CD4-positive, alpha-beta T cell treated with Interleukin-21 for 1 hour (primary cell): ENCODE data around the gene CDK11B.
"Not testable (repeated sequence)": the region's sequence is repeated elsewhere in the genome, so short reads cannot be mapped to it uniquely, and the experiment has no call there.

Experiments
- DNase-seq: peaks from one replicate; pipeline ENCODE4 v3.0.0-alpha.2; 2020

The CDK11B gene

DNA sequence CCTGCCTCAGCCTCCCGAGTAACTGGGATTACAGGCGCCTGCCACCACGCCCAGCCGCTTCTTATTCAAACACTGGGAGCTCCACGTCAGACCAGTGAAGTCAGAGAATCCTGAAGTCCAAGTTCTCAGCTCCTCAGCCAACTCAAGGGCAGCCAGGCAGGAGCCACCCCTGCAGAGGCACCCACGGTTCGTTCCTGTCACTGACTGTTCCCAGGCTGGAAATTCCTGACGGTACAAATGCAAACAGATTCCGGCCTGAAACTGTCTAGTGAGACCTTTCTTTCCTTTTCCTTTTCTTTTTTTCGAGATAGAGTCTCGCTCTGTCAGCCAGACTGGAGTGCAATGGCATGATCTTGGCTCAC lies 22.1 kb upstream of the CDK11B start:
- DNase-seq = no peak

DNA sequence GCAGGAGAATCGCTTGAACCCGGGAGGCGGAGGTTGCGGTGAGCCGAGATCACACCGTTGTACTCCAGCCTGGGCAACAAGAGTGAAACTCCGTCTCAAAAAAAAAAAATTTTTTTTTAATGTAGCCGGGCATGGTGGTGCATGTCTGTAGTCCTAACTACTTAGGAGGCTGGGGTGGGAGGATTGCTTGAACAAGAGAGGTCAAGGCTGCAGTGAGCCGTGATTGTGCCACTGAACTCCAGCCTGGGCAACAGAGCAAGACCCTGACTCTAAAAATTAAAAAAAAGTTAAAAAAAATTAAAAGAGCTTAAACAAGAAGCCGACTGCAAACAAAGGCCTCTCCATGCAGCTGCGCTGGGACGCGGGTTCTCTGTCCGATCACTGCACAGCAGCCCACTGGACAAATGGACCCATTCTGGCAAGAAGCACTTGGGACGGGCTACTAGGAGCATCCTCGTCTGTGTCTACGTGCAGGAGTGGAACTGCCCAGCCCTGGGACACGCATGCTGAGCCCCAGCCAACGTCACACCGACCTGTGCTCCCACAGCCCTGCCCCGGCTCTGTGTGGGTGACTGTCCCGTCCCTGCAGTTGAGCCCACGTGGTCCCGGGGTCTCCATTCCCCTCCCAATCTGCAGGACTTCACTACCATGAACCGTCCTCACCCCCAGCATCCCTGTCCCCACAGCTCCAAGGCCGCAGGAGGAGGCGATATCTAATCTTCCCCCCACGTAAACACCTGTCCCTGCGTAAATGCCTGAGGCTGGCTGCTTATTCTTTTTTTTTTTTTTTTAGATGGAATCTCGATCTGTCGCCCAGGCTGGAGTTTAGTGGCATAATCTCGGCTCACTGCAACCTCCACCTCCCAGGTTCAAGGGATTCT lies 21.5 kb upstream of the CDK11B start:
- DNase-seq = no peak

- peak; percentile 55 for DNase-seq
Measured at GRCh38 chr1:1678581-1679380, 20.0 kb upstream of the CDK11B start.

DNA sequence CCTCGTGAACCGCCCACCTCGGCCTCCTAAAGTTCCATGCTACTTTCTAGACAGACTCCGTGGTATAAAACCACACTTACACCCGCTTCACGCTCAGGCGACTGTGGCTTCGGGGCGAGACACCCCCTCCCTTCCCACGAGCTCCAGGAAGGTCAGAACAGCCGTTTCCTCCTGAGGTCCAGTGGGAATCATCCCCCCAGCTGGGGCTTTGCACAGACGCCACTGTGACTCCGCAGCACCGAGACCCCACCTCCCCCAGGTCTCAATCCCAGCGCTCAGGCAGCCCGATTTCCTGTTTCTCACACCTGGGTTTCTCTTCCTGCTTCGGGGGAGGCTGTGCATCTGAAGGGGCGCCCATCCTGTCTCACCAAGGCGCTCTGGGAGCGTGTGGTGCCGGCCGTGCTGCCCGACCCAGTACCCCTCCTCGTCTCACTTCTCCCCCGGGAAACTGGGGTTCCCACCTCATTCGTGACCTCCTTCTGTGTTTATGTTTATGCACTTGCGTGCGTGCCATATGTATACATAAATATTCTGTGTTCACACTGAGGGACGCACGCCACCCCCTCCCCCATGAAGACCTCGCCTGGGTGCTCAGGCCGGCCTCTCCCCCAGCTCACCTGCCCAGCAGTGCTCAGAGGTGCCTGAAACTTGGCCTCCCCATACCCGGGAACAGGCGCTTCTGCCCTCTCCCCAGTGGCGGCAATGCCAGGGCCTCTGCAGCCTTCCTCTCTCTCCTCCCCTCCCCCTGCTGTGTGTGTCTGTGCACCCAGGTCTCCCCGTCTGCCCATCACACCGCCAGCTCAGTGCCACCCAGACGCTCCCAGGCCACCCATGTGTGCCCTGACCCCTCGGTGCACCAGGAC lies 19.1 kb upstream of the CDK11B start:
- DNase-seq = peak; percentile 51

- not testable (repeated sequence) for DNase-seq
Measured at GRCh38 chr1:1676087-1676486, 17.3 kb upstream of the CDK11B start.

DNA sequence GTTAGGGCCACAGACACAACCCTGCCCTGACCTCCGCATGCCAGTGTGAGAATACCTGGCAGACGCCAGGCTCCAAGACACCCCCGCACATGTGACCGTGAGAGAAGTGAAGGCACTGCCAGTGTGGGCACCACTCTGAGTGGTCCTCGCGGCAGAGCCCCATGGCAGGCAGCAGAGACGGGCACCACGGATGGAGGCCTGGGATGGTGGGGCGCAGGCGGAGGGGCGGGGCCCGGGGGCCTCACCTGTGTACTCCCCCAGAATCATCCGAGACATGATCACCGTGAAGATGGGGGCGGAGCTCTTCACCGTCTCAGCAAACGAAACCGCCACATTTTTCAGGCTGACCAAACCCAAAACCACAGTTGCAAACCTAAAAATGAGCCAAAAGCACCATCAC lies 16.4 kb upstream of the CDK11B start:
- not testable (repeated sequence) for DNase-seq

GRCh38 chr1:1674806-1675205 lies 16.0 kb upstream of the CDK11B start:
- DNase-seq = not testable (repeated sequence)

GRCh38 chr1:1672181-1672965 lies 13.6 kb upstream of the CDK11B start:
- DNase-seq = no peak

- no peak for DNase-seq
Measured at GRCh38 chr1:1671365-1672119, 12.7 kb upstream of the CDK11B start.

DNA sequence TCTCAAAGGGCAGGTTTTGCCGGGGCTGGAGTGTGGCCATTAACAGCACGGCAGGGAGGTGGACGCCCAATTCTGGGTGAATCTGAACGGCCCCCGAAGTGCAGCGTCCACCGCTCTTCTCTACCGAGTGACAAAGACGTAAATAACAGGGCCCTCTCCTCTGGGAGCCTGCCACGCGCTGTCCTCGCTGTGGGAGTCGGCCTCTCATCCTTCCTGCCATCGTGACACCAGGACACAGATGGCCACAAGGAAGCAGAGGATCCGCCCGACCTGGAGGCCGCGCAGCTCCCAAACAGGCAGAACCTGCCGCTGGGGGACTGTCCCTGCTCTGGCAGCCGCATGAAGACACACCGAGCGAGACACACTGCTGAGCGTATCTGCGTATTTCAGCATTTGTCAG lies 12.1 kb upstream of the CDK11B start:
- no peak for DNase-seq

DNA sequence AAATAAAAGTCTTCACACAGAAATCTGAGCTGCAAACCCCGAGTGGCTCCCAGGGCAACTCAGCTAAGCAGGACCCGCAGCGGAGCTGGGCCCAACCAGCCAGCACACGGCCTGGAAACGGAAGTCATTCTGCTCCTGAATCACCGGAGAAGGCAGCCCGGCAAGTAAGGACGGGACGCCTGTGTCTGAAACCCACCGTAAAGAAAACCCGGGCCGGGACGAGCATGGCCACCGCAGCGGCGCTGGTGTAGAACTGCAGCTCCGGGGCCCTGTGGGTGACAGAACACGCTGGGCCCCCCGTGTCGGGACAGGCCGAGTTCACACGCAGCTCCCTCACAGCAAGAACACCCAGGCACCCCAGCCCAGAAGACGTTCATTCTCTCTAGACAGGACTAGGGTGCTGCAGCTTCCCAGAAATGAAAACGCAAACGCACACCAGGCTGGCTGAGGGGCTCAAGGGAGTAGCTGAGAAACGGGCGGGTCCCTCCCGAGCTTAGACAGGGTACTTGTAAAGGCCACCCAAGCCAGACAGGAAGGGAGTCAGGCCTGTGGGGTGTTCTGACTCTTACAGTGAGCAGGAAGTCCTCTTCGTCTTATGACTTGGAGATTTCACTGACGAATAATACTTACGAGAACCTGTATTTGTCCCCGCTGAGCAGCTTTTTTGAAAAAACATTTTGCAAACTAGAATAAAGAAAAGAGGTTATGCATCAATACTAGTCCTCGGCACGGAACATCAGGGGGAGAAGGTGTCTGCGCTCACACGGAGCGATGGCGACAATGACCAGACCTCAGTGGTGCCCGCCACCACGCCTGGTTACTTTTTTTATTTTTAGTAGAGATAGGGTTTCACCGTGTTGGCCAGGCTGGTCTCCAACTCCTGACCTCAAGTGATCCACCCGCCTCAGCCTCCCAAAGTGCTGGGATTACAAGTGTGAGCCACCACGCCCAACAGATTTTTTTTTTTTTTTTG lies 10.9 kb upstream of the CDK11B start:
- DNase-seq = no peak

DNA sequence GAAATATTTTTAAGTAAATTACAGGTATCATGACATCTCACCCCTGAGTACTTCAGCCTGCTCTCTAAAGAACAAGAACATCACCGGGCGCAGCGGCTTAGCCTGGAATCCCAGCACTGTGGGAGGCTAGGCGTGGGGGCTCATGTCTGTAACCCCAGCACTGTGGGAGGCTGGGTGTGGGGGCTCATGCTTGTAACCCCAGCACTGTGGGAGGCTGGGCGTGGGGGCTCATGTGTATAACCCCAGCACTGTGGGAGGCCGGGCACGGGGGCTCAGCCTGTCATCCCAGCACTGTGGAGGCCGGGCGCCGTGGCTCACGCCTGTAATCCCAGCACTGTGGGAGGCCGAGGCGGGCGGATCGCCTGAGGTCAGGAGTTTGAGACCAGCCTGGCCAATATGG lies 7.7 kb upstream of the CDK11B start:
- DNase-seq = no peak

GRCh38 chr1:1665815-1666251 lies 7.0 kb upstream of the CDK11B start:
- peak; percentile 38 for DNase-seq

DNA sequence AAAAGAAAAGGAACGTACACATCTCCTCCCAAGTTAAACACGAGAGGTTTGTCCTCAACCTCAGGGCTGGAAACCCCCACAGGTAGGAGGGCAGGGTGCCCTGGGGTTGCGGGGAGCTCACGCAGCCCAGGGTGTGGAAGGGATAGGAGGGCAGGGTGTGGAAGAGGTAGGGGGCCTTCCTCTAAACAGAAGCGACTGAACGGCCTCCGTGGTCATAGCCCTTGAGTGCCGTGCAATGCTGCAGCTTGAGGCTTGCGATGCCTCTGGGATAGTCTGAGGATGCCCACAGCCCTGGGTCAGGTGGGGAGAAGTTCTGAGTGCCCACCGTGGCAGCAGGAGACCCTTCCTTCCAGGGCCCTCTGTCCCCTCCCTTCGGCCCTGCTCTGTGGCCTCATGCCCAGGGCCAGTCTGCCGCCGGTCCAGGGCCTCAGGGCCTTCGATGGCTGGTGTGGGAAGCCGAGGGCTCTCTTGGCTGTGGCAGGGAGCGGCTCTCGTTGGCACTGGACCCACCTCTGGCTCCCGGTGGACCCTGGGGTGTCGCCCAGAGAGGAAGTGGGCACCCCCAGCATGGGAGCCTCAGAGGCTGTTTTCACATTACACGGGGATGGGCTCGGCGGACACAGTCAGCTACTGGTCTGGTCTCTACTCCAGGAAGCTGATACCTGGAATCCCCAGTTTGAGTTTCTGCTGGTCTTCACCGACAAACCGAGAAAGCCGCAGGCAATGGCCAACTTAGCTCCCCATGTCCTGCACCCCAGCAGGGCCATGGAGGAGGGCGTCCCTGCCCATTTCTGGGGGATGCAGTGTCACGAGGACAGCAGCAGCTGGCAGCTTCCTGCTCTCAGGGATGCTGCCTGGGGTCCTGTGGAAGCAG lies 6.4 kb upstream of the CDK11B start:
- no peak for DNase-seq

DNA sequence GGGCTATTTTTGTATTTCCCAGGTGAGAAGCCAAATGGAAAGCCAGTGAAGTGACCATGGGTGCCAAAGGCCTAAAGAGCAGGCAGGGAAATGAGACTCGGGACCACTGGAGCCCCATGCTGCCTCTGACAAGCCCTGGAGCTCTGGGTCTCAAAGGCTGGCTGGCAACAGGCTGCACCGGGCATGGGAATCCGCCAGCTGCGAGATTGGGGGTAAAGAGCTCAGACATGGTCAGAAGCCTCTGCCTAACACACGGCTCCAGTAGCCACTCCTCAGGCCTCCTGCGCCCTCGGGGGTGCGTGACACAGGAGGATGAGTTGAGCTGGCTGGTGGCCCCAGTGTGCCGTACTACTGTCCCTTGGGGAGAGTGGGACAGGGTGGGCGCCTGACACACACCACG lies 5.5 kb upstream of the CDK11B start:
- DNase-seq = not testable (repeated sequence)

DNA sequence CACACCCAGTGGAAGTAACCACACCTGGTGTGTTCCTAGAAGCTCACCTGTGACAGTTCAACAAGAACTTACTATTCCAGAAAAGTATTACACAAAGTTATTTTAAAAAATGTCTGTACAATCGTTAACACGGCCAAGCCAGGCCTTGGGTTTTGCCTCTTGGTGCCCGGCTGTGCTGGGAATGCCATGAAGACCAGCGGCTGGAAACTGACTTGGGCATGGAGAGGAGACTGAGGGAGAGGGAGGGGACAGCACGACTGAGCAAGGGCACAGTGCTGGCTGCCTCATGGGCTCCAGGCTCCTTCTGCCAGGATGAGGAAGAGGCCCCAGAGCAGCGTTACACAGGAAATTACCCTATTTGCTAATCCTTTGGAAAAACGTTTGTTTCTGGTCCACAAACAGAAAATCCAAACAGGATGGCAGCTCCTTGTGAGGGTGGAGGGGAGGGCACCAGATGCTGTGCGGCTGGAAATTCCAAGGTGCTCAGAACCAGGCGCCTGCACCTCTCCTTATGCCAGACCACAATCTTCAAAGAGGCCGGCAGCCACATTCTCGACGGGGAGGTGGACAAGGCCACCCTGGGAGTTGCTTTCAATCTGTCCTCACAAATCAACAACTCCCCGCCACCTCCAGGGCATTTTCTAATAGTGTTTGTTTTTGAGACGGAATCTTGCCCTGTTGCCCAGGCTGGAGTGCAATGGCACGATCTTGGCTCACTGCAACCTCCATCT lies 4.2 kb upstream of the CDK11B start:
- not testable (repeated sequence) for DNase-seq

DNA sequence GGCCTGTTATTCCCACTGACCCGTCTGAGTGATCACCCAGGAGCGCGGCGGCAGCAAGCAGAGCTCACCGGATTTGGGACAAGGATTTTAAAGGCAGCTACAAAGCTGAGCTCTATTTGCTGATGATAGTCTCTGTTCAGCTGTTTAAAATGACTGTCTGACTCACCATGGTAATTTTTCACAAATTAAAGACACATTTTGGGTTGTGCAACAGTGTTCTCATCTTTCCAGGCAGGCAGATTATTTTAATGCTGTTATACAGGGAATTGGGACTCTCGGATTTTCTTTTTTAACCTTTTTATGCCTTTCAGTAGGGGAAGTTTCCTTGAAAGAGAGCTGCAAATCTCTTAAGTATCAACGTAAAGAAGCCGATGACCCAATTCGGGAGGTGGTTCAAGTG lies 3.6 kb upstream of the CDK11B start:
- not testable (repeated sequence) for DNase-seq

- not testable (repeated sequence) for DNase-seq
Measured at GRCh38 chr1:1648265-1648664, 10.5 kb downstream of the CDK11B start.
